HG02973 (cell line): ENCODE measurements around the gene EPYC.
A peak's percentile ranks its signal among the peaks of the same experiment; 100 is the strongest.

Source experiments
- ATAC-seq: cut with Tn5 transposase; IDR thresholded peaks from one replicate; pipeline ENCODE4 v1.9.1; 2021; ENCODE audit warnings: moderate library complexity; ENCODE audit not compliant: unreplicated experiment

Gene EPYC

DNA sequence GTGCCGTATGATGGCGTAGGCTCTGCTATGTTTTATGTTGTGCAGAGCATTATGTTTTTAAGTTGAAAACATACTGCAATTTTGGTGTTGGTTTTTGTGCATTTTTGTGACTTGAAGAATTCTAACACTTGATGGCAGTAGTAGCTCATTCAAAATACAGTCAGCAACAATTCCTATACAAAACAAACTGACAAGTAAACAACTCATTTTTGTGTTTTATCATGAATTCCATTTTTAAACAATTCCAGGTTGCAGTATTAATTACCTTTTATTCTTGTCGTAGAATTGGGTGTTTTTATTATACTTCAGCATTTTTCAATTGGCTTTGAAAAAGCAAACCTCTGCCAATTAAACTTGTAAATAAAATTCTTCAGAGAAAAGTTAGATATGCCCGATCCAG lies 45.7 kb downstream of the EPYC start:
- ATAC-seq, result no peak

GRCh38 chr12:90958347-90958746 lies 46.4 kb downstream of the EPYC start:
- ATAC-seq, result no peak

DNA sequence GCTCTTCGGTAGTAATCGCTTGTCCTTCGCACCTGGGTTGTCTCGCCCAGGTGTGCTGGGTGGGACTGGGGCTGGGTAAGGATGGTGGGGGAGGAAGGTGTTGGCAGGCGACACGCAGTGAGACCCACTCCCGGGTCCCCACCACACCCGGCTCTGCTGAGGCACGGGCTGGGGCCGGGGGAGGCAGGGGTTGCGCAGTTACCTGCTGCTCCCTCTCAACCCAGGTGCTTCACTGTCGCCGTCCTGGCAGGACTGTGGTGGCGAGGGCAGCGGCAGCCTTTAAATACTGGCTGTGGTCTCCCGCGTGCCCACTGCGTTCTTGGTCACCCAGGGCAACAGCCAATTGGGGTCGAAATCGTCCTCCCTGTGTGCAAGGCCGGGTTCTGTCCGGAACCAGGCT lies 49.9 kb downstream of the EPYC start, which contains the start of gene CCER1:
TSS of gene CCER1 (minus strand) at position 256 of the 400 bp plus-strand sequence. CDS start 434 bp downstream, outside the sequence.
- no peak for ATAC-seq

- no peak for ATAC-seq
These were observed 50.3 kb downstream of the EPYC start for GRCh38 chr12:90954428-90954827.

GRCh38 chr12:90953956-90954421 lies 50.8 kb downstream of the EPYC start:
- no peak for ATAC-seq

DNA sequence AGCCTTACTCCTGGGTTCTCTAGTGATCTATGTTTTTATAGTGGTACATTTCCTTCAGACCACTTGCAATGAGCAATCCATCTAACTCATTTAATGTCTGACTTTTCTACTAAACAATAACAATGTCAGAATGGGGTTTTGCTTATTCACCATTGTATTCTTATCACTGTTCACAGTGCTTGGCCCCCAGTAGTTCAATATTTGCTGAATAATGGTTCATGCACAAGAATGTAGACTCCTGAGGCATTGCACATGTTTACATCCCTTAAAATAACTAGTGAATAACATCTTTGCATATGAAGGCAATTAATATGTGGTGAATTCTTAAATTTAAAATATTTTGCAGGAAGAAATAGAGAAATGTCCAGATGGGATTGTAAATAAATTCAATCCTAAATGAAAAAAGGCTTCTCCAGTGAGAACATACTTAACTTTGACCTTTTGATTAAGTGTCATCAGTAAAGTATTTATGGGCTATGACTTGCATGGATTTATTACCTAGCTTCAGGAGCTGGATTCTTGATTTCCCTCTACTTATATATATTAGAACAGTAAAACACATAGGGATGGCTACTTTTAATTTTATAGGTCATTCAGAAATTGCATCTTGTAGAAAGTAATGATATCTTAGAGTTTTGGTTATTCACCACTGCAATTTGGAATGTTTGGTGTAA lies 53.2 kb downstream of the EPYC start:
- ATAC-seq, result no peak

GRCh38 chr12:90947869-90948268 lies 56.9 kb downstream of the EPYC start:
- ATAC-seq, result no peak

DNA sequence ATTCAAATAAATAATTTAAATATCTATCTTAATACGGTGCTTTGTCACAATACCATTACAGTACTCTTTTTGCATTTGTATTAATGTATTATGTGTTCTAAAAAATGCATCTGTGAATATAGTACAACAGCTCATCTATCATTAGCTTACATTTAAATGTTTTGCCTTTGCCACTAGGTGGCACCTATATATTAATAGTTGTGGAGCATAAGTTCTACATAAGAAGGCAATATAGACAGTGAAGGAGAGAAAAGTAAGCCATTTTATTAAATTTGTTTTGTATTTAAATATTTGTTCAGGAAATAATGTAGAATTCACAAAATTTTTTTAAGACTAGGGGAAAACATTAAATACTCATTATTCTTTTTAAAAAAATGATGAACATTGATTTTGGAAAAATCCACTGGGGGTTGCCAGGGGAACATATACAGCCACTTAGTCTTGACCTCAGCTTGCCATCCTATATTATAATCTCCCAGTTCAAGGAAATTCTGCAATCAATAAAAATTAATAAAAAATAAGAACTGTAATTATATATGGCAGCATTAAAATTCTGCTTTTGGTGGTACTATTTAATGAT lies 59.6 kb downstream of the EPYC start:
- ATAC-seq, result peak; percentile 57

DNA sequence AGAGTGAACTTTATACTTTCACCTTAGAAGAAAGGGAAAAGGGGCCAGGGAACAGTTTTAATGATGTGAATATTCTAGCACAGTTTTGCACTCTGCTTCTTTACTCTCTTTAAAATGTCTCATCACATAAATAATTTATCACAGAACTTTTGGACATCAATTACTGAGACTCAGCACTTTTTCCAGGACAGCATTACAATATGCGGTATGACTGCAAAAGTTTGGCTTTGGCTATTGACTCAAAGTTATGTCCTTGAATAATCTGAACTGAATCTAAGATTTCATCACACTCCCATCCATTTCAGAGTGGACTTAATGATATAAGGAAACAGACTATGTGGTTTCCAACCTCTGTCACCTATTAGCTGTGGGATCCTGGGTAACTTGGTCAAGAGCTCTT lies 61.5 kb downstream of the EPYC start:
- no peak for ATAC-seq

- ATAC-seq, result peak; percentile 69
These were observed 63.8 kb downstream of the EPYC start for GRCh38 chr12:90940872-90941499.

DNA sequence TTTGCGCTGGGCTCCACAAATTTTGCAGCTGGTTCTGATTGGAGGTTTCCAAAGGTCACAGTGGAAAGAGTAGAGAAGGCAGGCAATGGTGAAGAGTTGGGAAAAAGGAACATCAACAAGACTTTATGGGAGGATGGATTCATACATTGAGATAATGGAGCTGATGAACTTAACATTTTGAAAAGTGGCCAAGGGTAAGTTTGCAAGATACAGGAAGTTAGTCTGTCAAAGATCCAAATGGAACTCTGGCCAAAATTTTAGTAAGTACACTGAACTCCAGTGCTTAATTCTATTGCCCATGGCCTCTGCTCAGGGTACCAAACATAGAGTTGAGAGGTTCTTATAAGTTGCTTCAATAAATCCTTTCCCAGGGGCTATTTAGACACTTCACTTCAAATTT lies 65.4 kb downstream of the EPYC start:
- ATAC-seq, result no peak

GRCh38 chr12:90938451-90938850 lies 66.3 kb downstream of the EPYC start:
- no peak for ATAC-seq

DNA sequence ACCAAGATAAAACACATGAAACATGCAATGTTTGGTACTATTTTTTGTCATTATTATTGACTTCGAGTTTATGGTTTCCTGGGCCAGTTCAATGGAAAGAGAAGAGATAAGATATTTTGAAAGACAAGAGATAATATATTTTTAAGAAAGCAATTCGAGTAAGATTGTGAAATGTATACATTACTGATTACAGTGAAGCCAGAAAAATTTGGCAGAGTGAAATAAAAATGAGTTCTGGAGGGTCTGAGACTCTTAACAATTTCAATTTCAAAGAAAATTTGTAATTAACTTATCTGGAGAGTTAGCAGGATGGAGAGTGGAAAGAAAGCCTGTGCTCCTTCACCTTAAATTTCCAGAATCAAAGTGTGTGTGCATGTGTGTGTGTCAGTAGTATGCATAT lies 67.1 kb downstream of the EPYC start:
- ATAC-seq, result no peak

DNA sequence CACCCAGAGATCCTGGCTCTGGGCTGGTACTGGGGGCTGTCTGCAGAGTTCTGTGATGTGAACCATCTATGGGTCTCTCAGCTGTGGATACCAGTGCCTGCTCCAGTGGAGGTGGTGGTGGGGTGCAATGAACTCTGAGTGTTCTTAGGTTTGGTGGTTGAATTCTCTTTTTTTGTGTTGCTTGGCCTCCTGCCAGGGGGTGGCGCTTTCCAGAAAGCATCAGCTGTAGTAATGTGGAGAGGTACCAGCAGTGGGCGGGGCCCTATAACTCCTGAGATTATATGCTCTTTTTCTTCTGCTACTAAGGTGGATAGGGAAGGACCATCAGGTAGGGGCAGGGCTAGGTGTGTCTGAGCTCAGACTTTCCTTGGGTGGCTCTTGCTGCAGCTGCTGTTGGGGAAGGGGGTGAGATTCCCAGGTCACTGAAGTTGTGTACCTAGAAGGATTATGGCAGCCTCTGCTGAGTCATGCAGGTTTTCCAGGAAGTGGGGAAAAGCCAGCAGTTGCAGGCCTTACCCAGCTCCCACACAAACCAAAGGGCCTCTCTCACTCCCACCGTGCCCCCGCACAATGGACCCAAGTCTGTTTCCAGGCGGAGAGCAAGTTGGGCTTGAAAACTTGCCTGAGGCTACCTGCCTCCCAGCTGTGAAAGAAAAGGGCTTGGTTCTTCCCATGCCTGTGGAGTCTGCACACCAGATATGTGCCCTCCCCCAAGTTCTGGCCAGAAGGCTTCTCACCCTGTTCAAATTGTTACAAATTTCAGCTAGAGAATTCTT lies 68.4 kb downstream of the EPYC start:
- ATAC-seq, result no peak

DNA sequence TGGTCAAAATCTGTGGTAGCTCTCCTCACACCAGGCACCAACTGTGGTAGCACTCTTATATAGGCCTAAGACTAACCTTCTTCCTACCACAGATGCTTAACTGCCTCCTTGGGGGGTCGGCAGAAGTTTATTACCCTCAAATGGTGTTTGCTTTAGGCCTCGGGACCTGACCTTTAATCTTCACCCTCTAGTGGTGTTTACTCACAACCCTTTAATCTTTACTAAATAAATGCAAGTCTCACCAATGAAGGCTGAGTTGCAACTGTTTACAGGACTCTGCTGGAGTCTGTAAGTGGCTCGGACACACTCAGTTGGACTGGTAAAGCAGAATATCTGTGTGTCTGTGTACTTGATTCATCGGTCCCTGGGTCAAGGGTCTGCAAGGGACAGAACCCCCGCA lies 79.2 kb downstream of the EPYC start:
- ATAC-seq, result no peak

DNA sequence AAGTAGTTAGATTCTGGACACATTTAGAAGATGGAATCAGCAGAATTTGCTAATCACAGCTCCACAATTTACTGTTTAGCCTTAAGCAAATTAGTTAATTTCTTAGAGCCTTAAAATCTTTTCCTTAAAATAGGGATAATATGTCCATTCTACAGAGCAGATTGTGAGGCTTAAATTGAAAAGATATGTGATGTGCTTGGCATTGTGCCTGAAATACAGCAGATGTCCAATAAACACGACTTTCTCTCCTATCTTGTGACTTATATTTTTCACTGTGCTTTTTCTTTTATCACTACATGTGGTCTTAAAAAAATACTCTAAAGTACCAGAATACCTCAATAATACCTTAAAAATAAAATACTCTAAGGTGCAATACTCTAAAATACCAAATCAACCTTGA lies 80.4 kb downstream of the EPYC start:
- ATAC-seq, result no peak

DNA sequence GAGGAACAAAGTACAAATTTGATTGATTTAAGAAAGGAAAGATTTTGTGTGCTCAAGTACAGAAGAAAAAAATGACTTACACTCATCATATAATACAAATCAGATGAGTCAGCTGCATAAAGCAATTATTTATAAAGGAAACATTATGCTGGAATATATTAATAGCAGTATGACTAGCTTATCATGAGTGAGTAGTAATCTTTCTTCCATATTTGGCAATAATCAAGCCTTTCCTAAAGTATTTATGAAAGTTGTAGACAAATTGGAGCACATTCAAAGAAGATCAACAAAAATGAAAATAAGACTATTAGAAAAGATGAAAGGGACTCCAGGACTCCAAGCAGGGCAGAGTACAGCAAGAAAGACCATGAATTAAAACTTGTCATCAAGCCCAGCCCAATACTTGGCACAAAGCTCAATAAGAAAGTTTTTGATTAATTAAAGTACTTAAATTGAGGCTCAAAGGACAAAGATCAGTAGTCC lies 82.6 kb downstream of the EPYC start:
- ATAC-seq, result no peak

DNA sequence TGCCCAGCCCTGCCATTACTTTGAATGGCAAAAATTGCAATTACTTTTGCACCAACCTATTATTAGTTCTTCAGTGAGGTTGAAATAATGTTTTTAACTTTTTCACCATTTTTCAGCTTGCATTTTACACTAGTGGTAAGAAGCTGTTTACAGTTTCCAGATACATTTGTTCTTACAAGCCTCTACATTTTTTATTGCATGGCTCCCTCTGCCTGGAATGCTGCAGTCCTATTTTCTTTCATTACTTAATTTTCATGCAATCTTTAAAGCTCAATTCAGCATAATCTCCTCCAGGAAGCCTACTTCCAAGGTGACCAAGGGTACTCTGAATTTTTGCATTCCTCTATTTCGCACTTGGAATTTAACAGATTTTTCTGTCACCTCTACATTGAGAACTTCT lies 83.2 kb downstream of the EPYC start:
- no peak for ATAC-seq

GRCh38 chr12:90920222-90920621 lies 84.5 kb downstream of the EPYC start:
- ATAC-seq, result no peak

GRCh38 chr12:90917431-90917830 lies 87.3 kb downstream of the EPYC start:
- no peak for ATAC-seq

- no peak for ATAC-seq
These were observed 88.3 kb downstream of the EPYC start for GRCh38 chr12:90916516-90916915.
